GM21360 (cell line): ENCODE data around the gene GOT1.

Experiments used
- ATAC-seq: cut with Tn5 transposase; IDR thresholded peaks from one replicate; pipeline ENCODE4 v1.9.1; 2021; ENCODE audit warnings: mild to moderate bottlenecking, moderate library complexity; ENCODE audit not compliant: unreplicated experiment

Gene GOT1

DNA sequence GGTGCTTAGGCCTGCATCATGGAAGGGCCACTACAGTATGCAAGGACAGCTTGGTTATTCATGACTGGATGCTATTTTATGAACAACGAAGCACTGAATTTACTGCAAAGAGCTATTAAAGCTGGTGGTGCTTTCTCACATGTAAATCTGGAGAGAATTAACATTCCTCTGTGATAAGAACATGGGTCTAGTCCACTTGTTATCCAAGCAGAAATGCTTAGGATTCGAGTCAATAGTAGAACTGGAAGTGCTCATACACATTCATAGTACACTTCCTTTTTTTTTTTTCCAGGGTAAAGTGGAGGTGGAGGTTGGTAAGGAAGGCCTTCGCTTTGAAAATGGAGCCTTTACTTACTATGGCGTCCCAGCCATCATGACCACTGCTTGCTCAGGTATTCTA, 66.3 kb downstream of the GOT1 start:
- no peak for ATAC-seq

DNA sequence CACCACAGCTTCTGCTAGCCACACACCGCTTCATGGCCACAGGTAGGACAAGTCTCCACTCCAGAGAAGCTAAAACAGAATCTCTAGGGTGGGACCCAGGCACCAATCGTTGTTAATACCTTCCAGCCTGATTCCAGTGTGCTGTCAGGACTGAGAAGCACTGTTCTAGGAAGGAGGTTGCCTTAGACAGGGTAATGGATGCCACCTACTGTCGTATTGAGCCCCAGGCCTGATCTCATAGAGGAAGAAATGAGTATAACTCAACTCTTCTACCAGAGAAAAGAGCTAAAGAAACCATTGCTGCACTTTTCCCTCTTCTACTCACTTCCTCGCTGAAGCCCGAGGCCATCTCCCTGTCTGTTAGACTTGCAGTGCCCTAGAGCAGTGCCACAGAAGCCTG, 69.5 kb downstream of the GOT1 start:
- no peak for ATAC-seq

DNA sequence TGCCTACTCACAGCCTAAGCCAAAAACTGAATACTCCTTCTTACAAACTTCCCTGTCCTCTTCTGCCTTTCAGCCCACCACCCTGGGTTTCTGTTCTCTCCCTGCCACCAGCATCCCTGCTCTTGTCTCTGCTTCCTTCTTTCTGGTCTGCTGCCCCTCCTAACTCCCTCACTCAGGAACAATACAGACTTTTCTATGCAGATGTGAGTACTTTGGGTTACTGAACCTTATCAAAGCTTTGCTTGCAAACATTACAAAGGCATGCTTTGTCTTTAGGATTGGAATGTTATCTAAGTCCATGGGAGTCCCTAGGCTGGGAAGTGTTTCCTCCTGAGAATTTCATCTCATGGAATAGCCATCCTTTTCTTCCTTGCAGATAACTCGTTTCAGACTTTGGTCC, 72.3 kb downstream of the GOT1 start:
- ATAC-seq = no peak

DNA sequence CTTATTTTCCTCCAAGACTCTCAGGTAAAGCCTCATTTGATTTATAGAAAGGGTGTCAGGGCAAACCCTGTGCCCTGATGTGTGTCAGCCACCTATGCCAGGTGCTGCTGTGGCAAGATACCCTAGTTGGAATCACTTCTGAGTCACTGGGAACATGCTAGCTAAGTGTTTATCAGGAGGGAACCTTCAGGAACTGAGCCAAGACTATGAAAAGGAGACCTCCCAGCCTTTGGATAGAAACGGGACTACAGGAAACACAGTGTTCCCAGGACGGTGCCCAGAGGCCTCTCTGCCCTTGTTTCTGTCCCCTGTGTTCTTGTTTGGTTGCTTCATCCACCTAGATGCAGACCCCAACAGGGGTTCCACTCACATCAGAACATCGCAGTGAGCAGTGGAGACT, 72.7 kb downstream of the GOT1 start:
- ATAC-seq = no peak

DNA sequence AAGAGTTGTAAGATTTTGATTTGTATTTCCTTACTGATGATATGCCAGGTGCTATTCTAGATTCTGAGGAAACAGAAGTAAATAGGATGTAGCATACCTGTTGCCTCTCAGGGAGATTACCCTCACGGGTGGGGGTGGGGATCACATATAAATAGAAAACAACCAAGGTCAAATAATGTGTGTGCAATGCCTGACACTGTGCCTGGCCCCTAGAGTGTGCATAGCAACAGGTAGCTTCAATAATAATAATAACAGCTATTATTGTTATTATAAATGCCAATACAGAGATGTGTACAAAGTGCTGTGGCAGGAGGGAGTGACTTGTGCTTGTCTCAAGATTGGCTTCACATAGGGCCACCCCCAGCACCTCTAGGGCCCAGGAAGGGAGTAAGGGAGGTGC, 77.2 kb downstream of the GOT1 start:
- ATAC-seq = no peak

DNA sequence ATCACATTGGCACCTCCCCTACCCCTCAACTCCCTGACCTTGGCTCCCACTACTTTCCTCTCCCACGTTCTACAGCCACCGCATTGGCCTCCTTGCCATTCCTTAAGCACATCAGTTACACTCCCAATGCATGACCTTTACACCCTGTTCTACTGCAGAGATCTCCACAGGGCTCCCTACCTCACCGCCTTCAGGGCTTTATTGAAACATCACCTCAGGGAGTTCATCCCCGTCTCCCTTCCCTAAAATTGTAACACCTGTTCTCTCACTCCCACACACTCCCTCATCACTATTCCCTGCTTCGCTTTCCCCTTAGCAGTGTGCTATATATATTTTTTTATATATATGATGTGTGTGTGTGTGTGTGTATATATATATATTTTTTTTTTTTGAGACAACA, 82.8 kb downstream of the GOT1 start:
- ATAC-seq = no peak
